NOMO-1 treated with DMSO at 0.1 percent for 48 hours (cell line): ENCODE results near the gene TBL1X.
A peak's percentile ranks its signal among the peaks of the same experiment; 100 is the strongest.
"Not testable (repeated sequence)": the region's sequence is repeated elsewhere in the genome, so short reads cannot be mapped to it uniquely, and the experiment has no call there.

Source experiments
- DNase-seq: peaks from one replicate; lab custom pipeline; 2025; ENCODE audit not compliant: unreplicated experiment; lab: John Stamatoyannopoulos, UW

The TBL1X gene

GRCh38 chrX:9533611-9534010 lies 68.8 kb downstream of the TBL1X start:
- no peak for DNase-seq

- DNase-seq, result no peak
Observed at GRCh38 chrX:9534686-9535085, 69.8 kb downstream of the TBL1X start.

GRCh38 chrX:9535101-9535500 lies 70.2 kb downstream of the TBL1X start:
- DNase-seq, result peak; percentile 30

- not testable (repeated sequence) for DNase-seq
Observed at GRCh38 chrX:9536156-9536555, 71.3 kb downstream of the TBL1X start.

- DNase-seq, result no peak
Observed at GRCh38 chrX:9537781-9538180, 72.9 kb downstream of the TBL1X start.

GRCh38 chrX:9538544-9539045 lies 73.7 kb downstream of the TBL1X start:
- DNase-seq, result no peak

GRCh38 chrX:9539605-9540387 lies 74.9 kb downstream of the TBL1X start:
- no peak for DNase-seq

GRCh38 chrX:9542106-9542760 lies 77.4 kb downstream of the TBL1X start:
- no peak for DNase-seq

- DNase-seq, result no peak
Observed at GRCh38 chrX:9542761-9543111, 77.9 kb downstream of the TBL1X start.

- peak; percentile 46 for DNase-seq
Observed at GRCh38 chrX:9555354-9555753, 90.5 kb downstream of the TBL1X start.

- no peak for DNase-seq
Observed at GRCh38 chrX:9557091-9557490, 92.2 kb downstream of the TBL1X start.

- DNase-seq, result no peak
Observed at GRCh38 chrX:9557521-9557920, 92.7 kb downstream of the TBL1X start.

- DNase-seq, result no peak
Observed at GRCh38 chrX:9558615-9559014, 93.8 kb downstream of the TBL1X start.

GRCh38 chrX:9560219-9560618 lies 95.4 kb downstream of the TBL1X start:
- DNase-seq, result no peak

- no peak for DNase-seq
Observed at GRCh38 chrX:9561199-9561598, 96.3 kb downstream of the TBL1X start.

GRCh38 chrX:9562851-9563250 lies 98.0 kb downstream of the TBL1X start:
- no peak for DNase-seq

- no peak for DNase-seq
Observed at GRCh38 chrX:9566150-9566621, 101.3 kb downstream of the TBL1X start.

- no peak for DNase-seq
Observed at GRCh38 chrX:9569876-9570301, 105.0 kb downstream of the TBL1X start.

GRCh38 chrX:9573282-9574106 lies 108.6 kb downstream of the TBL1X start:
- no peak for DNase-seq

GRCh38 chrX:9576059-9576458 lies 111.2 kb downstream of the TBL1X start:
- DNase-seq, result no peak

- DNase-seq, result no peak
Observed at GRCh38 chrX:9577555-9577954, 112.7 kb downstream of the TBL1X start.
